H1 (cell line): ENCODE data around the gene IRF2BP2. TPM values are rescaled to one million over a fixed set of nuclear protein-coding genes. Genes with fewer than 3 reads are reported as not detected.

Experiments
- CTCF ChIA-PET: fragments of 300-600 bp; sonication (Branson Sonifier 250); formaldehyde crosslinking; loops from one replicate; lab custom pipeline; 2021; ENCODE audit not compliant: partially characterized antibody; lab: Charles Lee
- POLR2A ChIA-PET: fragments of 300-600 bp; sonication (Branson Sonifier 250); formaldehyde crosslinking; loops from one replicate; lab custom pipeline; 2021; ENCODE audit warnings: inconsistent platforms; ENCODE audit not compliant: partially characterized antibody; lab: Charles Lee
- DNase-seq, 2 experiments: peaks; one replicate each; pipeline versions ENCODE4 v3.0.0 to v3.0.0-alpha.2; 2010 to 2022; ENCODE audit warnings: low spot score in 2 of 2, low read depth in 1 of 2, mixed read lengths in 1 of 2
- FAIRE-seq: peaks from 2 replicates; lab custom pipeline; 2011; peaks lifted over from hg19 to GRCh38; lab: Jason Lieb, UNC
- H2AFZ ChIP-seq: 2 replicates; pipeline ENCODE4 v1.8.1; 2012; ENCODE audit warnings: low read length, inconsistent platforms
- H2AK5ac ChIP-seq: 2 replicates; pipeline ENCODE4 v1.6.1; 2013; ENCODE audit warnings: low read depth, low read length
- H2BK120ac ChIP-seq: replicated peaks from 2 replicates; pipeline ENCODE3; 2013; ENCODE audit warnings: low read depth, low read length, inconsistent platforms
- H2BK12ac ChIP-seq: 2 replicates; pipeline ENCODE4 v1.6.1; 2013; ENCODE audit warnings: low read depth, low read length
- H2BK15ac ChIP-seq: 2 replicates; pipeline ENCODE4 v1.6.1; 2013; ENCODE audit warnings: low read length
- H2BK20ac ChIP-seq: 2 replicates; pipeline ENCODE4 v1.6.1; 2013; ENCODE audit warnings: low read length
- H2BK5ac ChIP-seq: 2 replicates; pipeline ENCODE4 v1.6.1; 2013; ENCODE audit warnings: low read depth, low read length
- H3K14ac ChIP-seq: 2 replicates; pipeline ENCODE4 v1.6.1; 2013; ENCODE audit warnings: inconsistent platforms; ENCODE audit not compliant: insufficient read length
- H3K18ac ChIP-seq: 2 replicates; pipeline ENCODE4 v1.6.1; 2013; ENCODE audit warnings: low read length; ENCODE audit errors: extremely low read depth
- H3K23ac ChIP-seq: 2 replicates; pipeline ENCODE4 v1.6.1; 2013; ENCODE audit warnings: inconsistent platforms; ENCODE audit not compliant: insufficient read length
- H3K23me2 ChIP-seq: 2 replicates; pipeline ENCODE4 v1.6.1; 2013; ENCODE audit warnings: low read depth, low read length
- H3K27ac ChIP-seq: 2 replicates; pipeline ENCODE4 v1.6.1; 2011; ENCODE audit warnings: low read depth, low read length, inconsistent platforms
- H3K27me3 ChIP-seq, 4 experiments: replicated peaks in 1 of 4; 1 replicate in 1 of 4; 2 replicates in 3 of 4; pipeline versions ENCODE4 v1.6.1 to v1.8.1; 2011 to 2013; ENCODE audit warnings: low read length in 3 of 4, mild to moderate bottlenecking in 3 of 4, inconsistent platforms in 2 of 4, mixed read lengths in 2 of 4, moderate library complexity in 1 of 4; ENCODE audit not compliant: control insufficient read depth in 3 of 4, insufficient read depth in 3 of 4; ENCODE audit errors: extremely low read depth in 1 of 4
- H3K36me3 ChIP-seq, 4 experiments: 2 replicates each; pipeline versions ENCODE4 v1.6.1 to v1.8.1; 2011 to 2013; ENCODE audit warnings: mild to moderate bottlenecking in 4 of 4, low read length in 3 of 4, moderate library complexity in 2 of 4, control low read depth in 1 of 4, inconsistent platforms in 1 of 4; ENCODE audit not compliant: insufficient read depth in 4 of 4, control insufficient read depth in 2 of 4
- H3K4ac ChIP-seq: replicated peaks from 2 replicates; pipeline ENCODE3; 2013; ENCODE audit warnings: low read length, low read depth, mixed read lengths, inconsistent platforms; ENCODE audit not compliant: insufficient read length
- H3K4me1 ChIP-seq, 4 experiments: replicated peaks in 1 of 4; 1 replicate in 1 of 4; 2 replicates in 3 of 4; pipeline versions ENCODE4 v1.6.1 to v1.8.1; 2011 to 2013; ENCODE audit warnings: low read length in 3 of 4, inconsistent platforms in 2 of 4, mixed read lengths in 1 of 4; ENCODE audit not compliant: insufficient read depth in 4 of 4, control insufficient read depth in 3 of 4
- H3K4me2 ChIP-seq, 2 experiments: 2 replicates each; pipeline versions ENCODE4 v1.6.1 to v1.8.1; 2011 to 2013; ENCODE audit warnings: low read depth in 2 of 2, low read length in 2 of 2, control low read depth in 1 of 2, inconsistent platforms in 1 of 2, mild to moderate bottlenecking in 1 of 2; ENCODE audit not compliant: insufficient read depth in 1 of 2
- H3K4me3 ChIP-seq, 4 experiments: fragments of 200-600, 300-600 bp in 1 of 4; sonication (generic), shearing (Covaris generic), sonication (Bioruptor Twin) in 1 of 4; 2 replicates each; pipeline versions ENCODE4 v1.5.1 to v1.8.1; 2011 to 2016; ENCODE audit warnings: low read length in 4 of 4, low read depth in 3 of 4, control low read depth in 2 of 4, inconsistent platforms in 2 of 4, mild to moderate bottlenecking in 2 of 4, mixed read lengths in 1 of 4, moderate library complexity in 1 of 4; ENCODE audit not compliant: insufficient read depth in 2 of 4; ENCODE audit errors: extremely low read depth in 1 of 4
- H3K56ac ChIP-seq: replicated peaks from 2 replicates; pipeline ENCODE3; 2013; ENCODE audit warnings: low read depth, mild to moderate bottlenecking, mixed read lengths, low read length, inconsistent platforms; ENCODE audit not compliant: insufficient read length
- H3K79me1 ChIP-seq: 2 replicates; pipeline ENCODE4 v1.6.1; 2013; ENCODE audit warnings: low read depth, low read length, control low read depth
- H3K79me2 ChIP-seq, 2 experiments: 2 replicates each; pipeline versions ENCODE4 v1.6.1 to v1.8.1; 2012 to 2013; ENCODE audit warnings: low read length in 2 of 2, mild to moderate bottlenecking in 2 of 2, inconsistent platforms in 1 of 2; ENCODE audit not compliant: insufficient read depth in 2 of 2, control insufficient read depth in 1 of 2
- H3K9ac ChIP-seq, 4 experiments: replicated peaks in 1 of 4; 1 replicate in 1 of 4; 2 replicates in 3 of 4; pipeline versions ENCODE4 v1.6.1 to v1.8.1; 2011 to 2013; ENCODE audit warnings: low read depth in 3 of 4, low read length in 3 of 4, control low read depth in 2 of 4, mild to moderate bottlenecking in 2 of 4, moderate library complexity in 2 of 4, inconsistent platforms in 1 of 4; ENCODE audit errors: extremely low read depth in 1 of 4
- H3K9me3 ChIP-seq, 2 experiments: 2 replicates each; pipeline versions ENCODE4 v1.6.1 to v1.8.1; 2012 to 2013; ENCODE audit warnings: mild to moderate bottlenecking in 2 of 2, moderate library complexity in 2 of 2, control low read depth in 1 of 2, inconsistent platforms in 1 of 2, low read depth in 1 of 2, low read length in 1 of 2, mixed read lengths in 1 of 2; ENCODE audit not compliant: insufficient read depth in 2 of 2
- H4K20me1 ChIP-seq, 2 experiments: replicated peaks in 1 of 2; 2 replicates each; pipeline versions ENCODE3 to v1.8.1; 2011 to 2013; ENCODE audit warnings: inconsistent platforms in 2 of 2, low read length in 2 of 2, mild to moderate bottlenecking in 1 of 2; ENCODE audit not compliant: insufficient read depth in 2 of 2, control insufficient read depth in 1 of 2
- H4K5ac ChIP-seq: 2 replicates; pipeline ENCODE4 v1.6.1; 2013; ENCODE audit warnings: low read length, low read depth, mixed read lengths, inconsistent platforms; ENCODE audit not compliant: insufficient read length
- H4K8ac ChIP-seq: 2 replicates; pipeline ENCODE4 v1.8.0; 2013; ENCODE audit warnings: mild to moderate bottlenecking, moderate library complexity, low read length, inconsistent platforms; ENCODE audit not compliant: insufficient read depth; ENCODE audit errors: extremely low read depth
- H4K91ac ChIP-seq: replicated peaks from 2 replicates; pipeline ENCODE3; 2013; ENCODE audit warnings: low read length, mixed read lengths, inconsistent platforms; ENCODE audit not compliant: insufficient read length
- CBX8 ChIP-seq: fragments of 300-800, 300-1000 bp; sonication (generic); IDR thresholded peaks from 2 replicates; pipeline ENCODE4 v1.7.1; 2016; ENCODE audit warnings: low read depth, low read length, borderline replicate concordance
- CEBPB ChIP-seq: IDR thresholded peaks from 2 replicates; pipeline ENCODE4 v1.6.1; 2012; ENCODE audit warnings: low read depth, low read length
- CREB1 ChIP-seq: IDR thresholded peaks from 2 replicates; pipeline ENCODE4 v1.6.1; 2012; ENCODE audit warnings: inconsistent platforms
- EGR1 ChIP-seq: IDR thresholded peaks from 2 replicates; pipeline ENCODE4 v1.6.1; 2011; ENCODE audit warnings: low read depth, low read length, borderline replicate concordance
- EZH2 ChIP-seq: fragments of 200-600 bp; sonication (generic); IDR thresholded peaks from 2 replicates; pipeline ENCODE4 v1.7.1; 2012; ENCODE audit warnings: low read depth, mild to moderate bottlenecking, moderate library complexity, low read length, inconsistent platforms; ENCODE audit not compliant: severe bottlenecking
- FOSL1 ChIP-seq: IDR thresholded peaks from 2 replicates; pipeline ENCODE4 v1.6.1; 2011; ENCODE audit warnings: mild to moderate bottlenecking, low read depth, low read length, moderate library complexity; ENCODE audit not compliant: insufficient read depth
- JUN ChIP-seq: IDR thresholded peaks from 2 replicates; pipeline ENCODE4 v1.6.1; 2011; ENCODE audit warnings: low read depth, mild to moderate bottlenecking, improper control_type of control experiment, low read length
- MAFK ChIP-seq: IDR thresholded peaks from 2 replicates; pipeline ENCODE4 v1.6.1; 2012; ENCODE audit warnings: low read depth, mild to moderate bottlenecking, improper control_type of control experiment, low read length
- NRF1 ChIP-seq: IDR thresholded peaks from 2 replicates; pipeline ENCODE4 v1.6.1; 2011; ENCODE audit warnings: mild to moderate bottlenecking, low read depth, low read length, improper control_type of control experiment
- RXRA ChIP-seq: IDR thresholded peaks from 2 replicates; pipeline ENCODE4 v1.6.1; 2011; ENCODE audit warnings: low read depth, mild to moderate bottlenecking, low read length, moderate library complexity; ENCODE audit not compliant: insufficient read depth
- SIN3A ChIP-seq, 2 experiments: IDR thresholded peaks in 1 of 2; conservative IDR thresholded peaks in 1 of 2; 2 replicates each; pipeline ENCODE4 v1.6.1; 2011 to 2012; ENCODE audit warnings: low read length in 2 of 2, improper control_type of control experiment in 1 of 2, low read depth in 1 of 2, mild to moderate bottlenecking in 1 of 2
- SP1 ChIP-seq: IDR thresholded peaks from 2 replicates; pipeline ENCODE4 v1.6.1; 2011; ENCODE audit warnings: low read depth, low read length
- WGBS, 2 experiments: shearing (Covaris generic) in 1 of 2; methylation state at CpG; one replicate each; pipeline versions ENCODE4 v1.1.6 to v1.1.7; 2013 to 2015; ENCODE audit warnings: low lambda C conversion rate in 2 of 2, mixed read lengths in 2 of 2, inconsistent platforms in 1 of 2, low coverage in 1 of 2, missing lambda C conversion rate in 1 of 2; ENCODE audit not compliant: insufficient replicate concordance in 2 of 2, insufficient coverage in 1 of 2, insufficient read length in 1 of 2; ENCODE audit errors: extremely low coverage in 1 of 2, missing lambda C conversion rate in 1 of 2; 5-methylcytosine and 5-hydroxymethylcytosine counted together
- polyA plus RNA-seq, 7 experiments: library from polyadenylated mRNA; depleted of rRNA in 3 of 7; stranded (reverse) in 5 of 7; unstranded in 2 of 7; fragments of >200 nt in 5 of 7; fragments of 200-250 nt in 2 of 7; gene quantifications; 1 replicate in 5 of 7; 2 replicates in 1 of 7; 4 replicates in 1 of 7; pipeline versions ENCODE4 v1.2.1 to v1.2.3, GENCODE V29; 2011 to 2013; ENCODE audit warnings: missing spikeins in 2 of 7, mixed read lengths in 2 of 7
- total RNA-seq: library from RNA; stranded (reverse); fragmentation: NEBNext Ultra II Directional; extraction: Animal tissue kit (Norgen Biotek cat#: 25700); gene quantifications from 2 replicates; pipeline ENCODE4 v1.2.1, GENCODE V29; 2021
- TF ChIP-seq, protein P1 (sequence below): IDR thresholded peaks from 2 replicates; pipeline ENCODE4 v1.6.1; 2011; ENCODE audit warnings: low read depth, mild to moderate bottlenecking, low read length; ENCODE audit not compliant: insufficient read depth

IRF2BP2 gene
- total and polyA plus RNA-seq, 2 of the 8 experiments (the other 6 are each of a cell fraction or from before 2014, with no cell fraction given), result 24.9 to 67.5 TPM

DNA sequence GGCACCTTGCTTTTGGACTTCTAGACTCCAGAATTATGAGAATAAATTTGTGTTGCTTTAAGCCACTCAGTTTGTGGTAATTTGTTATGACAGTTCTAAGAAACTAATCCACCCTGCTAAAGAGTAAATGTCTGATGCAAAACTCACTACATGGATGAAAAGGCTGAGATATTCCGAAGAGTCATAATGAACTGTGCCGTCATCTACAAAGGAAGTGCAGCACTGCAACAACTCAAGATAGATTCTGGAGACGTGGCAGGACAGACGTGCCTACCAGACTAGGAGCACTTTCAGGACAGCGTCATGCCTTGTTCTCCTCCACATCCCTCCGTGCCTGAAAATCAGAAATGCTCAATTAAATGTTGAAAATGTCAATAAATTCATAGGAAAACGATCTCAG lies 24.4 kb upstream of the IRF2BP2 start:
- H3K4me2 ChIP-seq, result no peak overlapping the region
- H3K27ac ChIP-seq, result no peak overlapping the region
- no peak overlapping the region for H3K14ac ChIP-seq
- H3K36me3 ChIP-seq, result no peaks in the 10 kb centered on the region
- H4K91ac ChIP-seq, result no peak overlapping the region
- no peak overlapping the region for H3K4me3 ChIP-seq
- H2BK15ac ChIP-seq, result no peak overlapping the region
- H4K8ac ChIP-seq, result no peak overlapping the region
- H3K4me1 ChIP-seq, result no peaks in the 10 kb centered on the region
- H2BK120ac ChIP-seq, result no peak overlapping the region
- H2AFZ ChIP-seq, result no peak overlapping the region
- no peak overlapping the region for H3K18ac ChIP-seq
- H2BK5ac ChIP-seq, result no peak overlapping the region
- H4K20me1 ChIP-seq, result no peaks in the 10 kb centered on the region
- H3K9ac ChIP-seq, result no peak overlapping the region
- H2BK12ac ChIP-seq, result no peak overlapping the region
- H3K79me1 ChIP-seq, result no peaks in the 10 kb centered on the region
- no peaks in the 10 kb centered on the region for H3K9me3 ChIP-seq
- no peak overlapping the region for H2BK20ac ChIP-seq
- no peak overlapping the region for H4K5ac ChIP-seq
- no peak overlapping the region for H3K56ac ChIP-seq
- WGBS, 2 experiments, result 93% methylated on average over 7 of the region's 7 CpGs; no CpG with 5 or more reads in 1 of the 2 experiments
- ChIA-PET CTCF (no interaction called here), POLR2A (interaction anchor here (1.0 kb wide), 1 partner anchor 24 kb away, joined by 4 read pairs; the partner anchor contains the start of gene IRF2BP2)
- DNase-seq, result no peak
- H3K79me2 ChIP-seq, result no peaks in the 10 kb centered on the region
- no peak overlapping the region for H2AK5ac ChIP-seq
- no peak overlapping the region for H3K4ac ChIP-seq
- no peak for TF ChIP-seq SP1
- no peak for TF ChIP-seq MAFK
- TF ChIP-seq CEBPB, result no peak
- TF ChIP-seq EZH2, result no peak
- TF ChIP-seq CREB1, result no peak
- TF ChIP-seq JUN, result no peak
- TF ChIP-seq NRF1, result no peak
- TF ChIP-seq EGR1, result no peak
- TF ChIP-seq CBX8, result no peak
- TF ChIP-seq SIN3A (conservative IDR thresholded peaks at IDR 0.05 in 1 of 2, IDR thresholded peaks at IDR 0.05 in 1 of 2; ENCODE audit: low read depth in 1 of 2, low read length in 2 of 2), result no peak
- no peak for TF ChIP-seq RXRA
- TF ChIP-seq FOSL1, result no peak
- TF ChIP-seq, protein P1, sequence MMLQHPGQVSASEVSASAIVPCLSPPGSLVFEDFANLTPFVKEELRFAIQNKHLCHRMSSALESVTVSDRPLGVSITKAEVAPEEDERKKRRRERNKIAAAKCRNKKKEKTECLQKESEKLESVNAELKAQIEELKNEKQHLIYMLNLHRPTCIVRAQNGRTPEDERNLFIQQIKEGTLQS, result no peak
- FAIRE-seq, result no peak
- H3K23me2 ChIP-seq, result no peaks in the 10 kb centered on the region
- H3K27me3 ChIP-seq, result no peaks in the 10 kb centered on the region
- no peak overlapping the region for H3K23ac ChIP-seq
